Activated T-cell treated with anti-CD3 and anti-CD28 coated beads, Interleukin-2, amount 50 U/mL, for 24 hours (primary cell): ENCODE data around the gene MLANA.
A peak's percentile ranks its signal among the peaks of the same experiment; 100 is the strongest.

ENCODE experiments used
- DNase-seq: peaks from one replicate; pipeline ENCODE4 v3.0.0-alpha.2; 2020
- H3K27ac Mint-ChIP-seq: 2 replicates; pipeline ENCODE4 v1.8.0; 2020; ENCODE audit warnings: mild to moderate bottlenecking, mixed read lengths
- H3K27me3 Mint-ChIP-seq: 2 replicates; pipeline ENCODE4 v1.8.0; 2020; ENCODE audit warnings: mixed read lengths
- H3K36me3 Mint-ChIP-seq: 2 replicates; pipeline ENCODE4 v1.8.0; 2020; ENCODE audit warnings: low read depth, mixed read lengths
- H3K4me1 Mint-ChIP-seq: 2 replicates; pipeline ENCODE4 v1.8.0; 2020; ENCODE audit warnings: low read depth, mixed read lengths
- H3K4me3 Mint-ChIP-seq: 2 replicates; pipeline ENCODE4 v1.8.0; 2020; ENCODE audit warnings: mild to moderate bottlenecking, moderate library complexity, mixed read lengths
- H3K9me3 Mint-ChIP-seq: 2 replicates; pipeline ENCODE4 v1.8.0; 2020; ENCODE audit warnings: mixed read lengths

Gene MLANA

GRCh38 chr9:5890641-5891040, at the start of gene MLANA:
Gene MLANA, plus strand, starts transcription at chr9:5890889. Its CDS starts 1,586 bp downstream, at chr9:5892475.
- H3K27ac Mint-ChIP-seq: no peak within 1 kb of the TSS
- H3K36me3 Mint-ChIP-seq: no peaks in the 10 kb centered on the region
- DNase-seq: no peak
- no peaks in the 10 kb centered on the region for H3K9me3 Mint-ChIP-seq
- H3K27me3 Mint-ChIP-seq: no peaks in the 10 kb centered on the region
- peaks cover 6% of the 10 kb centered on the region for H3K4me1 Mint-ChIP-seq
- H3K4me3 Mint-ChIP-seq: no peak within 1 kb of the TSS

- H3K4me1 Mint-ChIP-seq: peaks cover 68% of the 10 kb centered on the region
- no peaks in the 10 kb centered on the region for H3K36me3 Mint-ChIP-seq
- H3K9me3 Mint-ChIP-seq: peaks cover 3% of the 10 kb centered on the region
- peak; percentile 75 for DNase-seq
- peak overlapping the region; percentile 63 for H3K4me3 Mint-ChIP-seq
- no peaks in the 10 kb centered on the region for H3K27me3 Mint-ChIP-seq
- peak overlapping the region; percentile 86 for H3K27ac Mint-ChIP-seq
These were observed 48.7 kb upstream of the MLANA start for GRCh38 chr9:5841771-5842573.

- no peak for DNase-seq
- H3K9me3 Mint-ChIP-seq: peaks cover 3% of the 10 kb centered on the region
- H3K27ac Mint-ChIP-seq: peak overlapping the region; percentile 87
- peak overlapping the region; percentile 52 for H3K4me3 Mint-ChIP-seq
- H3K4me1 Mint-ChIP-seq: peaks cover 69% of the 10 kb centered on the region
- H3K27me3 Mint-ChIP-seq: no peaks in the 10 kb centered on the region
- no peaks in the 10 kb centered on the region for H3K36me3 Mint-ChIP-seq
These were observed 47.5 kb upstream of the MLANA start for GRCh38 chr9:5842929-5843793.

GRCh38 chr9:5843794-5844471, 46.8 kb upstream of the MLANA start:
- DNase-seq: no peak
- Mint-ChIP-seq H3K27me3 (no peaks in the 10 kb centered on the region), H3K36me3 (no peaks in the 10 kb centered on the region), H3K9me3 (peaks cover 3% of the 10 kb centered on the region), H3K27ac (peak overlapping the region; percentile 87), H3K4me3 (peak overlapping the region; percentile 52), H3K4me1 (peaks cover 70% of the 10 kb centered on the region)

GRCh38 chr9:5845157-5845531, 45.5 kb upstream of the MLANA start:
- no peaks in the 10 kb centered on the region for H3K27me3 Mint-ChIP-seq
- no peaks in the 10 kb centered on the region for H3K36me3 Mint-ChIP-seq
- peak overlapping the region; percentile 52 for H3K4me3 Mint-ChIP-seq
- peaks cover 3% of the 10 kb centered on the region for H3K9me3 Mint-ChIP-seq
- peak overlapping the region; percentile 87 for H3K27ac Mint-ChIP-seq
- H3K4me1 Mint-ChIP-seq: peaks cover 65% of the 10 kb centered on the region
- DNase-seq: no peak

- no peak overlapping the region for H3K4me3 Mint-ChIP-seq
- H3K4me1 Mint-ChIP-seq: peaks cover 66% of the 10 kb centered on the region
- peaks cover 3% of the 10 kb centered on the region for H3K9me3 Mint-ChIP-seq
- peak overlapping the region; percentile 16 for H3K27ac Mint-ChIP-seq
- DNase-seq: no peak
- H3K36me3 Mint-ChIP-seq: no peaks in the 10 kb centered on the region
- no peaks in the 10 kb centered on the region for H3K27me3 Mint-ChIP-seq
These were observed 44.6 kb upstream of the MLANA start for GRCh38 chr9:5846096-5846495.

GRCh38 chr9:5846501-5846921, 44.2 kb upstream of the MLANA start:
- H3K9me3 Mint-ChIP-seq: peaks cover 3% of the 10 kb centered on the region
- no peaks in the 10 kb centered on the region for H3K27me3 Mint-ChIP-seq
- no peak overlapping the region for H3K4me3 Mint-ChIP-seq
- no peaks in the 10 kb centered on the region for H3K36me3 Mint-ChIP-seq
- no peak for DNase-seq
- H3K27ac Mint-ChIP-seq: no peak overlapping the region
- H3K4me1 Mint-ChIP-seq: peaks cover 66% of the 10 kb centered on the region

- DNase-seq: no peak
- Mint-ChIP-seq H3K4me1 (peaks cover 68% of the 10 kb centered on the region), H3K9me3 (no peaks in the 10 kb centered on the region), H3K27ac (no peak overlapping the region), H3K4me3 (no peak overlapping the region), H3K36me3 (no peaks in the 10 kb centered on the region), H3K27me3 (no peaks in the 10 kb centered on the region)
These were observed 42.3 kb upstream of the MLANA start for GRCh38 chr9:5848372-5848882.

GRCh38 chr9:5850724-5851122, 40.0 kb upstream of the MLANA start:
- DNase-seq: no peak
- peak overlapping the region; percentile 78 for H3K27ac Mint-ChIP-seq
- peaks cover 60% of the 10 kb centered on the region for H3K4me1 Mint-ChIP-seq
- peaks cover under 1% of the 10 kb centered on the region for H3K36me3 Mint-ChIP-seq
- H3K4me3 Mint-ChIP-seq: no peak overlapping the region
- no peaks in the 10 kb centered on the region for H3K27me3 Mint-ChIP-seq
- H3K9me3 Mint-ChIP-seq: no peaks in the 10 kb centered on the region

GRCh38 chr9:5851445-5851844, 39.2 kb upstream of the MLANA start:
- Mint-ChIP-seq H3K9me3 (no peaks in the 10 kb centered on the region), H3K4me3 (no peak overlapping the region)

GRCh38 chr9:5852987-5853386, 37.7 kb upstream of the MLANA start:
- no peaks in the 10 kb centered on the region for H3K27me3 Mint-ChIP-seq
- no peak for DNase-seq
- H3K4me1 Mint-ChIP-seq: peaks cover 54% of the 10 kb centered on the region
- no peak overlapping the region for H3K4me3 Mint-ChIP-seq
- no peaks in the 10 kb centered on the region for H3K9me3 Mint-ChIP-seq
- peak overlapping the region; percentile 87 for H3K27ac Mint-ChIP-seq
- peaks cover 2% of the 10 kb centered on the region for H3K36me3 Mint-ChIP-seq

More at GRCh38 chr9:5851445-5851844, 39.2 kb upstream of the MLANA start:
- Mint-ChIP-seq H3K27me3 (no peaks in the 10 kb centered on the region), H3K27ac (peak overlapping the region; percentile 78), H3K36me3 (peaks cover 2% of the 10 kb centered on the region), H3K4me1 (peaks cover 54% of the 10 kb centered on the region)
- no peak for DNase-seq

- H3K9me3 Mint-ChIP-seq: no peaks in the 10 kb centered on the region
- DNase-seq: no peak
- H3K4me3 Mint-ChIP-seq: peak overlapping the region; percentile 37
- no peaks in the 10 kb centered on the region for H3K27me3 Mint-ChIP-seq
- peaks cover 2% of the 10 kb centered on the region for H3K36me3 Mint-ChIP-seq
- peaks cover 52% of the 10 kb centered on the region for H3K4me1 Mint-ChIP-seq
- peak overlapping the region; percentile 87 for H3K27ac Mint-ChIP-seq
These were observed 37.1 kb upstream of the MLANA start for GRCh38 chr9:5853617-5854016.

GRCh38 chr9:5854063-5854790, 36.5 kb upstream of the MLANA start:
- H3K36me3 Mint-ChIP-seq: peaks cover 2% of the 10 kb centered on the region
- DNase-seq: no peak
- peak overlapping the region; percentile 87 for H3K27ac Mint-ChIP-seq
- H3K4me3 Mint-ChIP-seq: peak overlapping the region; percentile 37
- H3K27me3 Mint-ChIP-seq: no peaks in the 10 kb centered on the region
- peaks cover 50% of the 10 kb centered on the region for H3K4me1 Mint-ChIP-seq
- no peaks in the 10 kb centered on the region for H3K9me3 Mint-ChIP-seq

GRCh38 chr9:5857928-5858327, 32.8 kb upstream of the MLANA start:
- Mint-ChIP-seq H3K9me3 (no peaks in the 10 kb centered on the region), H3K4me1 (peaks cover 19% of the 10 kb centered on the region)

More at GRCh38 chr9:5857928-5858327, 32.8 kb upstream of the MLANA start:
- no peak for DNase-seq
- Mint-ChIP-seq H3K4me3 (no peak overlapping the region), H3K27me3 (no peaks in the 10 kb centered on the region), H3K27ac (no peak overlapping the region), H3K36me3 (peaks cover 2% of the 10 kb centered on the region)
